DND-41 (cell line): Measurements from ENCODE around the gene TTLL7.

Experiments used
- CTCF ChIP-seq: IDR thresholded peaks from 2 replicates; pipeline ENCODE4 v1.5.1; 2012; ENCODE audit warnings: borderline replicate concordance, low read length, moderate library complexity, mild to moderate bottlenecking; ENCODE audit not compliant: poor library complexity, severe bottlenecking; ENCODE audit errors: extremely low read depth
- EZH2 ChIP-seq: IDR thresholded peaks from 3 replicates; pipeline ENCODE4 v1.6.1; 2012; ENCODE audit warnings: borderline replicate concordance, low read depth, mild to moderate bottlenecking, moderate library complexity, low read length, inconsistent platforms; ENCODE audit not compliant: severe bottlenecking

GRCh38 chr1:84019217-84019616 is 20.3 kb upstream of the TTLL7 start:
- TF ChIP-seq CTCF (no peak), EZH2 (no peak)
